IMR-90 (cell line): ENCODE measurements around the gene ATRNL1. TPM values are rescaled to one million over a fixed set of nuclear protein-coding genes. Genes with fewer than 3 reads are reported as not detected.

ENCODE experiments used
- ATAC-seq: fragments of 200-7000 bp; cut with Tn5 transposase; 2 replicates; pipeline ENCODE4 v1.9.1; 2020; ENCODE audit warnings: low read depth, mild to moderate bottlenecking, moderate library complexity
- BruUV-seq: library from RNA; stranded (reverse); fragments of 400-500 nt; replicated peaks from 2 replicates; lab custom pipeline; 2021; lab: Mats Ljungman, UMichigan
- CTCF ChIA-PET: fragments of 300-600 bp; formaldehyde crosslinking; extraction: SDS; loops from one replicate; lab custom pipeline; 2021; ENCODE audit warnings: antibody characterized with exemption; lab: Yijun Ruan, JAX
- POLR2A ChIA-PET: fragments of 300-600 bp; sonication (Branson Sonifier 250); formaldehyde crosslinking; loops from one replicate; lab custom pipeline; 2022; ENCODE audit warnings: antibody characterized with exemption; ENCODE audit not compliant: unreplicated experiment; lab: Charles Lee
- DNase-seq: peaks from one replicate; pipeline ENCODE4 v3.0.0; 2013
- H2AFZ ChIP-seq: replicated peaks from 2 replicates; pipeline ENCODE3; 2013; ENCODE audit warnings: low read length, mild to moderate bottlenecking; ENCODE audit not compliant: poor library complexity
- H2AK5ac ChIP-seq: 2 replicates; pipeline ENCODE4 v1.6.1; 2013; ENCODE audit warnings: low read depth, low read length, inconsistent platforms
- H2AK9ac ChIP-seq: replicated peaks from 2 replicates; pipeline ENCODE3; 2013; ENCODE audit warnings: mild to moderate bottlenecking, low read depth, low read length, moderate library complexity; ENCODE audit not compliant: poor library complexity
- H2BK120ac ChIP-seq: 2 replicates; pipeline ENCODE4 v1.6.1; 2013; ENCODE audit warnings: low read depth, low read length, inconsistent platforms
- H2BK15ac ChIP-seq: 3 replicates; pipeline ENCODE4 v1.6.1; 2013; ENCODE audit warnings: low read depth, low read length, inconsistent platforms
- H2BK20ac ChIP-seq: 2 replicates; pipeline ENCODE4 v1.6.1; 2013; ENCODE audit warnings: low read depth, mild to moderate bottlenecking, inconsistent platforms, low read length, moderate library complexity
- H2BK5ac ChIP-seq: 2 replicates; pipeline ENCODE4 v1.6.1; 2013; ENCODE audit warnings: mild to moderate bottlenecking, low read depth, low read length, inconsistent platforms; ENCODE audit not compliant: poor library complexity, severe bottlenecking
- H3K14ac ChIP-seq: replicated peaks from 2 replicates; pipeline ENCODE4 v1.6.1; 2013; ENCODE audit warnings: low read depth, low read length, inconsistent platforms
- H3K18ac ChIP-seq: 2 replicates; pipeline ENCODE4 v1.6.1; 2013; ENCODE audit warnings: low read depth, low read length, control low read depth
- H3K23ac ChIP-seq: 2 replicates; pipeline ENCODE4 v1.6.1; 2013; ENCODE audit warnings: low read depth, low read length, inconsistent platforms
- H3K27ac ChIP-seq: 2 replicates; pipeline ENCODE4 v1.5.1; 2013; ENCODE audit warnings: mild to moderate bottlenecking, control low read depth, low read length; ENCODE audit not compliant: insufficient read depth
- H3K27me3 ChIP-seq: 2 replicates; pipeline ENCODE4 v1.6.1; 2013; ENCODE audit warnings: low read length; ENCODE audit not compliant: control insufficient read depth, insufficient read depth
- H3K36me3 ChIP-seq: 2 replicates; pipeline ENCODE4 v1.6.1; 2013; ENCODE audit warnings: low read length, mixed read lengths; ENCODE audit not compliant: control insufficient read depth, insufficient read depth
- H3K4ac ChIP-seq: 2 replicates; pipeline ENCODE4 v1.6.1; 2013; ENCODE audit warnings: low read depth, low read length, inconsistent platforms
- H3K4me1 ChIP-seq: 2 replicates; pipeline ENCODE4 v1.6.1; 2013; ENCODE audit warnings: low read length, mixed read lengths; ENCODE audit not compliant: control insufficient read depth, insufficient read depth
- H3K4me2 ChIP-seq: 2 replicates; pipeline ENCODE4 v1.6.1; 2013; ENCODE audit warnings: low read depth, mild to moderate bottlenecking, control low read depth, low read length, moderate library complexity
- H3K4me3 ChIP-seq: 2 replicates; pipeline ENCODE4 v1.5.1; 2013; ENCODE audit warnings: low read depth, mild to moderate bottlenecking, control low read depth, low read length, moderate library complexity; ENCODE audit not compliant: insufficient read depth
- H3K56ac ChIP-seq: 2 replicates; pipeline ENCODE4 v1.6.1; 2013; ENCODE audit warnings: low read length, inconsistent platforms; ENCODE audit not compliant: insufficient read depth; ENCODE audit errors: extremely low read depth
- H3K79me1 ChIP-seq, 2 experiments: 2 replicates each; pipeline ENCODE4 v1.6.1; 2013; ENCODE audit warnings: low read length in 2 of 2, inconsistent platforms in 1 of 2, low read depth in 1 of 2
- H3K9ac ChIP-seq: 2 replicates; pipeline ENCODE4 v1.6.1; 2013; ENCODE audit warnings: low read depth, low read length, control low read depth
- H3K9me1 ChIP-seq: 2 replicates; pipeline ENCODE4 v1.6.1; 2013; ENCODE audit warnings: low read length, inconsistent platforms; ENCODE audit not compliant: insufficient read depth
- H3K9me3 ChIP-seq: 2 replicates; pipeline ENCODE4 v1.6.1; 2013; ENCODE audit warnings: low read length; ENCODE audit not compliant: control insufficient read depth, insufficient read depth
- H4K20me1 ChIP-seq: 2 replicates; pipeline ENCODE4 v1.6.1; 2013; ENCODE audit warnings: low read length, inconsistent platforms; ENCODE audit not compliant: insufficient read depth
- H4K5ac ChIP-seq: 2 replicates; pipeline ENCODE4 v1.6.1; 2013; ENCODE audit warnings: mild to moderate bottlenecking, low read depth, low read length, control low read depth
- H4K8ac ChIP-seq, 2 experiments: 2 replicates each; pipeline ENCODE4 v1.6.1; 2013; ENCODE audit warnings: low read depth in 2 of 2, low read length in 2 of 2, control low read depth in 1 of 2, inconsistent platforms in 1 of 2
- H4K91ac ChIP-seq: 2 replicates; pipeline ENCODE4 v1.6.1; 2013; ENCODE audit warnings: low read depth, low read length, inconsistent platforms; ENCODE audit not compliant: insufficient read depth
- BHLHE40 ChIP-seq: fragments of 150-350 bp; IDR thresholded peaks from 2 replicates; pipeline ENCODE4 v1.6.1; 2016; ENCODE audit warnings: mild to moderate bottlenecking, low read depth, low read length
- CEBPB ChIP-seq: IDR thresholded peaks from 2 replicates; pipeline ENCODE4 v1.6.1; 2012; ENCODE audit warnings: low read depth, low read length, improper control_type of control experiment
- CHD1 ChIP-seq: IDR thresholded peaks from 2 replicates; pipeline ENCODE4 v1.6.1; 2012; ENCODE audit warnings: low read depth, low read length, improper control_type of control experiment
- FOS ChIP-seq: fragments of 150-350 bp; IDR thresholded peaks from 2 replicates; pipeline ENCODE4 v1.6.1; 2016; ENCODE audit warnings: low read depth, low read length
- MAFK ChIP-seq: IDR thresholded peaks from 2 replicates; pipeline ENCODE4 v1.6.1; 2012; ENCODE audit warnings: low read depth, low read length, improper control_type of control experiment
- MAZ ChIP-seq: IDR thresholded peaks from 2 replicates; pipeline ENCODE4 v1.6.1; 2012; ENCODE audit warnings: low read depth, mild to moderate bottlenecking, low read length, improper control_type of control experiment, moderate library complexity, borderline replicate concordance
- MXI1 ChIP-seq: IDR thresholded peaks from 2 replicates; pipeline ENCODE4 v1.6.1; 2012; ENCODE audit warnings: low read depth, mild to moderate bottlenecking, low read length, moderate library complexity, borderline replicate concordance
- NFE2L2 ChIP-seq: fragments of 150-350 bp; IDR thresholded peaks from 2 replicates; pipeline ENCODE4 v1.6.1; 2016; ENCODE audit warnings: low read depth, mild to moderate bottlenecking, low read length
- POLR2A ChIP-seq: IDR thresholded peaks from 2 replicates; pipeline ENCODE4 v1.6.1; 2012; ENCODE audit warnings: mild to moderate bottlenecking, low read depth, low read length
- RAD21 ChIP-seq: IDR thresholded peaks from 2 replicates; pipeline ENCODE4 v1.6.1; 2012; ENCODE audit warnings: low read length, improper control_type of control experiment
- RCOR1 ChIP-seq: IDR thresholded peaks from 2 replicates; pipeline ENCODE4 v1.6.1; 2012; ENCODE audit warnings: mild to moderate bottlenecking, low read length, improper control_type of control experiment; ENCODE audit not compliant: insufficient replicate concordance
- RFX5 ChIP-seq: IDR thresholded peaks from 2 replicates; pipeline ENCODE4 v1.8.0; 2012; ENCODE audit warnings: low read depth, mild to moderate bottlenecking, low read length, moderate library complexity
- SMC3 ChIP-seq: fragments of 150-350 bp; IDR thresholded peaks from 2 replicates; pipeline ENCODE4 v1.6.1; 2016; ENCODE audit warnings: low read depth, mild to moderate bottlenecking, antibody characterized with exemption, low read length, moderate library complexity
- WGBS, 2 experiments: methylation state at CpG; one replicate each; pipeline versions ENCODE4 v1.1.5 to v1.1.7; 2013; ENCODE audit warnings: missing lambda C conversion rate in 2 of 2; ENCODE audit not compliant: insufficient read length in 1 of 2; ENCODE audit errors: extremely low coverage in 2 of 2; 5-methylcytosine and 5-hydroxymethylcytosine counted together
- dilution Hi-C: fragments of 300-500 bp; cut with HindIII; formaldehyde crosslinking; loops from one replicate; pipeline ENCODE4 v1.14.3; 2018; ENCODE audit warnings: low sequenced_read_pairs; ENCODE audit not compliant: unreplicated experiment
- in situ Hi-C: fragments of 300-500 bp; cut with MboI; formaldehyde crosslinking; loops from 3 replicates; pipeline ENCODE4 v1.14.3; 2019; ENCODE audit warnings: low sequenced_read_pairs, inconsistent platforms, mixed read lengths
- intact Hi-C: fragments of 100-400 bp; cut with micrococcal nuclease; formaldehyde crosslinking; loops from 2 replicates; pipeline ENCODE4 v1.10.0; 2022
- polyA plus RNA-seq, 3 experiments: library from polyadenylated mRNA; depleted of rRNA; stranded (reverse); fragments of >200 nt; gene quantifications; 2 replicates each; pipeline ENCODE4 v1.2.3, GENCODE V29; 2012; ENCODE audit warnings: low replicate concordance in 1 of 3
- total RNA-seq: library from RNA; depleted of rRNA; stranded (reverse); fragments of >200 nt; gene quantifications from 2 replicates; pipeline ENCODE4 v1.2.3, GENCODE V29; 2012
- TF ChIP-seq, protein P1 (sequence below): conservative IDR thresholded peaks from 2 replicates; pipeline ENCODE4 v1.5.1; 2012; ENCODE audit warnings: mild to moderate bottlenecking, low read depth, low read length, improper control_type of control experiment
- TF ChIP-seq, protein P2 (sequence below): fragments of 150-350 bp; IDR thresholded peaks from 2 replicates; pipeline ENCODE4 v1.6.1; 2016; ENCODE audit warnings: low read depth, mild to moderate bottlenecking, low read length, moderate library complexity, borderline replicate concordance
- TF ChIP-seq, protein P3 (sequence below): fragments of 150-350 bp; IDR thresholded peaks from 2 replicates; pipeline ENCODE4 v1.6.1; 2017; ENCODE audit warnings: mild to moderate bottlenecking, antibody characterized with exemption, low read length, low read depth

ATRNL1 gene
- total and polyA plus RNA-seq, 2 of the 4 experiments (the other 2 are of a cell fraction), result 0.18 to 0.19 TPM

DNA sequence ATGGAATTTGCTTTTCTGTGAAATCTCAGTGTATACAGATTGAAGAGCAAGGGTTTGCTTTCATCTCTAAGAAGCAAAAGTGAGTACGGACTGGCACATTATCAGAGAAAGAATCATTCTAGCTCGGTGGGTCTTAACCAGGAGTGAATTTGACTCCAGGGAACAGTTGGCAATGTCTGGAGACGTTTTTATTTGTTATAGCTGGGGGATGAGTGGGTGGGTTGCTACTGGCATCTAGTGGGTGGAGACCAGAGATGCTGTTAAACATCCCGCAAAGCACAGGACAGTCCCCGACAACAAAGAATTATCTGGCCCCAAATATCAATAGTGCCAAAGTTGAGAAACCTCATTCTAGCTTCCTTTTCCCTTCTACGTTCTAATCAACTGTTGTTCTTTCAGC lies 43.8 kb upstream of the ATRNL1 start:
- no TSS peak for BruUV-seq
- H3K18ac ChIP-seq, result no peak overlapping the region

More for the DNA sequence above, 43.8 kb upstream of the ATRNL1 start:
- DNase-seq, result no peak
- 0 out of 2 replicates have a peak, but pooled peaks cover 3% of the 10 kb centered on the region for H3K4me1 ChIP-seq
- H3K36me3 ChIP-seq, result no peaks in the 10 kb centered on the region
- H3K9ac ChIP-seq, result no peak overlapping the region
- TF ChIP-seq FOS (no peak), RFX5 (no peak), MAFK (no peak), POLR2A (no peak), BHLHE40 (no peak), CHD1 (no peak), MXI1 (no peak), SMC3 (no peak), MAZ (no peak), RCOR1 (no peak), NFE2L2 (no peak), RAD21 (no peak), CEBPB (no peak)
- TF ChIP-seq, protein P1, sequence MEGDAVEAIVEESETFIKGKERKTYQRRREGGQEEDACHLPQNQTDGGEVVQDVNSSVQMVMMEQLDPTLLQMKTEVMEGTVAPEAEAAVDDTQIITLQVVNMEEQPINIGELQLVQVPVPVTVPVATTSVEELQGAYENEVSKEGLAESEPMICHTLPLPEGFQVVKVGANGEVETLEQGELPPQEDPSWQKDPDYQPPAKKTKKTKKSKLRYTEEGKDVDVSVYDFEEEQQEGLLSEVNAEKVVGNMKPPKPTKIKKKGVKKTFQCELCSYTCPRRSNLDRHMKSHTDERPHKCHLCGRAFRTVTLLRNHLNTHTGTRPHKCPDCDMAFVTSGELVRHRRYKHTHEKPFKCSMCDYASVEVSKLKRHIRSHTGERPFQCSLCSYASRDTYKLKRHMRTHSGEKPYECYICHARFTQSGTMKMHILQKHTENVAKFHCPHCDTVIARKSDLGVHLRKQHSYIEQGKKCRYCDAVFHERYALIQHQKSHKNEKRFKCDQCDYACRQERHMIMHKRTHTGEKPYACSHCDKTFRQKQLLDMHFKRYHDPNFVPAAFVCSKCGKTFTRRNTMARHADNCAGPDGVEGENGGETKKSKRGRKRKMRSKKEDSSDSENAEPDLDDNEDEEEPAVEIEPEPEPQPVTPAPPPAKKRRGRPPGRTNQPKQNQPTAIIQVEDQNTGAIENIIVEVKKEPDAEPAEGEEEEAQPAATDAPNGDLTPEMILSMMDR, result no peak
- TF ChIP-seq, protein P2, sequence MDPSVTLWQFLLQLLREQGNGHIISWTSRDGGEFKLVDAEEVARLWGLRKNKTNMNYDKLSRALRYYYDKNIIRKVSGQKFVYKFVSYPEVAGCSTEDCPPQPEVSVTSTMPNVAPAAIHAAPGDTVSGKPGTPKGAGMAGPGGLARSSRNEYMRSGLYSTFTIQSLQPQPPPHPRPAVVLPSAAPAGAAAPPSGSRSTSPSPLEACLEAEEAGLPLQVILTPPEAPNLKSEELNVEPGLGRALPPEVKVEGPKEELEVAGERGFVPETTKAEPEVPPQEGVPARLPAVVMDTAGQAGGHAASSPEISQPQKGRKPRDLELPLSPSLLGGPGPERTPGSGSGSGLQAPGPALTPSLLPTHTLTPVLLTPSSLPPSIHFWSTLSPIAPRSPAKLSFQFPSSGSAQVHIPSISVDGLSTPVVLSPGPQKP, result no peak
- TF ChIP-seq, protein P3, sequence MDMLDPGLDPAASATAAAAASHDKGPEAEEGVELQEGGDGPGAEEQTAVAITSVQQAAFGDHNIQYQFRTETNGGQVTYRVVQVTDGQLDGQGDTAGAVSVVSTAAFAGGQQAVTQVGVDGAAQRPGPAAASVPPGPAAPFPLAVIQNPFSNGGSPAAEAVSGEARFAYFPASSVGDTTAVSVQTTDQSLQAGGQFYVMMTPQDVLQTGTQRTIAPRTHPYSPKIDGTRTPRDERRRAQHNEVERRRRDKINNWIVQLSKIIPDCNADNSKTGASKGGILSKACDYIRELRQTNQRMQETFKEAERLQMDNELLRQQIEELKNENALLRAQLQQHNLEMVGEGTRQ, result no peak
- H2BK120ac ChIP-seq, result no peak overlapping the region
- no peak overlapping the region for H2AFZ ChIP-seq
- H3K14ac ChIP-seq, result no peak overlapping the region
- no peak for ATAC-seq
- no peak overlapping the region for H4K91ac ChIP-seq
- H3K9me3 ChIP-seq, result no peaks in the 10 kb centered on the region
- H2BK20ac ChIP-seq, result no peak overlapping the region; the same call in 1 of the 2 replicates
- H3K9me1 ChIP-seq, result no peaks in the 10 kb centered on the region
- CTCF ChIA-PET, result interaction anchor here (0.9 kb wide), 1 partner anchor 172 kb away, joined by 3 read pairs; no protein-coding TSS in a partner anchor
- H4K8ac ChIP-seq, result no peak overlapping the region
- H4K20me1 ChIP-seq, result no peaks in the 10 kb centered on the region
- no peaks in the 10 kb centered on the region for H3K27me3 ChIP-seq
- POLR2A ChIA-PET, result no interaction called here
- in situ Hi-C loops, result no loop called here
- H2AK9ac ChIP-seq, result no peak overlapping the region
- H4K5ac ChIP-seq, result no peak overlapping the region
- intact Hi-C loops, result loop anchor here (5.0 kb wide), 1 partner anchor 172 kb away; no protein-coding TSS in a partner anchor
- no peak overlapping the region for H3K27ac ChIP-seq
- H3K23ac ChIP-seq, result no peak overlapping the region
- no peak overlapping the region for H3K4me2 ChIP-seq
- dilution Hi-C loops, result no loop called here
- no peak overlapping the region for H3K4me3 ChIP-seq
- H3K4ac ChIP-seq, result no peak overlapping the region
- WGBS, 2 experiments, result 40% methylated on average over 1 of the region's 6 CpGs; no CpG with 5 or more reads in 1 of the 2 experiments
- no peak overlapping the region for H2BK5ac ChIP-seq
- H2AK5ac ChIP-seq, result no peak overlapping the region
- no peaks in the 10 kb centered on the region for H3K79me1 ChIP-seq
- H3K56ac ChIP-seq, result no peak overlapping the region
- no peak overlapping the region for H2BK15ac ChIP-seq
